Fibroblast of lung (primary cell): ENCODE data around the gene ZNF736.
"Not testable (repeated sequence)": the region's sequence is repeated elsewhere in the genome, so short reads cannot be mapped to it uniquely, and the experiment has no call there.

Source experiments
- CTCF ChIP-seq, 2 donors: IDR thresholded peaks in 1 of 2; conservative IDR thresholded peaks in 1 of 2; 1 replicate in 1 of 2; 2 replicates in 1 of 2; pipeline ENCODE4 v1.5.1; 2011 to 2012; ENCODE audit warnings: low read length in 2 of 2, control low read depth in 1 of 2, inconsistent platforms in 1 of 2, low read depth in 1 of 2, mild to moderate bottlenecking in 1 of 2
- EZH2 ChIP-seq: IDR thresholded peaks from 2 replicates; pipeline ENCODE4 v1.5.1; 2012; ENCODE audit warnings: low read length, control low read depth, mild to moderate bottlenecking; ENCODE audit errors: missing control alignments

GRCh38 chr7:64348713-64349210 is 35.0 kb downstream of the ZNF736 start:
- not testable (repeated sequence) for TF ChIP-seq CTCF (conservative IDR thresholded peaks at IDR 0.05 in 1 of 2, IDR thresholded peaks at IDR 0.05 in 1 of 2; ENCODE audit: low read depth in 1 of 2, low read length in 2 of 2); EZH2
